Fibroblast of villous mesenchyme (primary cell): ENCODE measurements around the gene COL26A1. TPM values are rescaled to one million over a fixed set of nuclear protein-coding genes. Genes with fewer than 3 reads are reported as not detected.
"Not testable (repeated sequence)": the region's sequence is repeated elsewhere in the genome, so short reads cannot be mapped to it uniquely, and the experiment has no call there.

ENCODE experiments used
- DNase-seq: peaks from one replicate; pipeline ENCODE4 v3.0.0-alpha.2; 2010; ENCODE audit warnings: low read depth
- H3K4me3 ChIP-seq: 2 replicates; pipeline ENCODE4 v1.5.1; 2011; ENCODE audit warnings: low read depth, mild to moderate bottlenecking, low read length
- CTCF ChIP-seq: IDR thresholded peaks from 2 replicates; pipeline ENCODE4 v1.5.1; 2012; ENCODE audit warnings: low read depth, mild to moderate bottlenecking, low read length; ENCODE audit not compliant: insufficient read depth
- small RNA-seq: library from RNA; depleted of rRNA; stranded (forward); fragments of <200 nt; gene quantifications from one replicate; pipeline ENCODE3, GENCODE V24; 2012
- total RNA-seq: library from RNA; depleted of rRNA; stranded (reverse); fragments of >200 nt; gene quantifications from 2 replicates; pipeline ENCODE4 v1.2.3, GENCODE V29; 2012

COL26A1 gene
- total RNA-seq, 1 donor, result not detected

- DNase-seq, result peak; percentile 83
- peak; percentile 97 for TF ChIP-seq CTCF
- no peak overlapping the region for H3K4me3 ChIP-seq
Observed at GRCh38 chr7:101602484-101603241, 240.0 kb downstream of the COL26A1 start.

- no peak for TF ChIP-seq CTCF
- H3K4me3 ChIP-seq, result no peak overlapping the region
- DNase-seq, result no peak
Observed at GRCh38 chr7:101604331-101604933, 241.8 kb downstream of the COL26A1 start.

GRCh38 chr7:101604934-101605332 is 242.3 kb downstream of the COL26A1 start:
- not testable (repeated sequence) for H3K4me3 ChIP-seq, DNase-seq

DNA sequence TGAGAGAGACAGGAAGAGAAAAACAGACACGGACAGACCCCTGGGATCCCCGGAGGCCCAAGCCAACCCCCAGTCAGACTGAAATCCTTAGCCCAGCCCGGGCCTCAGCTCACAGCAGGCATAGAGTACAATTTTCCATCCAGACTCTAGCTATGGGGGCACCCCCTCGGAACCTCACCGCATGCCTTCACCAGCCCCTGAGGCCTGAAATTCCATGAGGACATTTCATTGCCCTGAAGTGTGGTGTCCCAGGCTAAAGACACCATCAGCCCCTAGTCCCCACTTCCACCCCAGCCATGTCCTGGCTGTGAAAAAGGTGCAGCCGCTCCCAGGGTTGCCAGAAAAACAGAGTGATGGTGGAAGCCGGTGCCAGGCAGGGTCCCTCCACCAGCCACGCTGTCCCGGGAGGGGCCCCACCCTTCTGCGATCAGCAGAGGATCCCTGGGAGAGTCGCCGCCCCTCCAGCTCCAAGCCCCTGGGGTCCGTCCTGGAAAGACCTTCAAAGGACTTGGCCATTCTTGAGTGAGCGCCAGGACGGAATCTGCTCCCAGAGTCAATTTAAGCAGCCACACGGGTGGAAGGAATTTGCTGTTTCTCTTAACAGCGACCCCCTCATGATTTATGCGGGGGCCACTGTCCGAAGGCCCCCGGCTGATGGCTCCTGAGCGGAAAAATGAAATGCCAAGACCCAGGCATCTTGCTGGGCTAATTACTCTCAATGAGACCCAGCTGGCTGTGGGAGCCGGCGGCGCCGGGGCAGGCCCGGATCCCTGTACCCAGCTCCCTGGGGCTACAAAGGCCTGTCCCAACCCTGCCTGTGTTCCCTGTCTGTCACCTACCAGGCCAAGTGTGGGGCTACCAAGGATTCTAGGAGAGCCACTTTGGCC is 243.2 kb downstream of the COL26A1 start:
- no peak for DNase-seq
- no peak overlapping the region for H3K4me3 ChIP-seq
- TF ChIP-seq CTCF, result no peak

- no peak for DNase-seq
- TF ChIP-seq CTCF, result no peak
- no peak overlapping the region for H3K4me3 ChIP-seq
Observed at GRCh38 chr7:101606498-101606923, 243.8 kb downstream of the COL26A1 start.

Small RNAs within 50 kb of the gene (small RNA-seq; reads per million reads assigned to genes)
- not detected for gene AC004965.1

Other genes starting within 250 kb of the COL26A1 start
- gene SERPINE1, start 235.8 kb upstream of the COL26A1 start, total RNA-seq, result 700 and 921 TPM in 2 replicates
- gene AP1S1, start 208.4 kb upstream of the COL26A1 start, total RNA-seq, result 129 and 154 TPM in 2 replicates
- gene VGF, start 197.3 kb upstream of the COL26A1 start, total RNA-seq, result under 0.01 TPM in 1 of 2 replicates, not detected in the other
- gene NAT16, start 182.6 kb upstream of the COL26A1 start, total RNA-seq, result not detected in 2 replicates
- not detected in 2 replicates for gene MOGAT3, start 161.8 kb upstream of the COL26A1 start, total RNA-seq
- 89.9 and 90.2 TPM in 2 replicates for gene PLOD3, start 145.3 kb upstream of the COL26A1 start, total RNA-seq
- gene ZNHIT1, start 144.7 kb upstream of the COL26A1 start, total RNA-seq, result 75.6 and 92.1 TPM in 2 replicates
- gene CLDN15, start 125.1 kb upstream of the COL26A1 start, total RNA-seq, result 3.2 and 4.7 TPM in 2 replicates
- gene FIS1, start 117.8 kb upstream of the COL26A1 start, total RNA-seq, result 123 and 134 TPM in 2 replicates
- 25.5 and 26.4 TPM in 2 replicates for gene IFT22, start 41.1 kb upstream of the COL26A1 start, total RNA-seq